Loucy (cell line): ENCODE data around the gene SERP2.

Source experiments
- H2AFZ ChIP-seq: fragments of 200-600 bp; sonication (generic); 2 replicates; pipeline ENCODE4 v1.6.0; 2016; ENCODE audit warnings: antibody characterized with exemption, mild to moderate bottlenecking, low read length, moderate library complexity
- H3F3A ChIP-seq: fragments of 200-600 bp; 2 replicates; pipeline ENCODE4 v1.6.0; 2016; ENCODE audit warnings: antibody characterized with exemption, low read depth, mild to moderate bottlenecking
- H3K27me3 ChIP-seq: fragments of 200-600 bp; sonication (generic); 2 replicates; pipeline ENCODE4 v1.6.1; 2014; ENCODE audit warnings: low read length, mild to moderate bottlenecking; ENCODE audit not compliant: insufficient read depth, poor library complexity, severe bottlenecking
- H3K36me3 ChIP-seq: fragments of 200-600 bp; sonication (generic); 2 replicates; pipeline ENCODE4 v1.6.1; 2016; ENCODE audit warnings: low read length; ENCODE audit not compliant: insufficient read depth
- H3K4me1 ChIP-seq: fragments of 200-600 bp; sonication (generic); 2 replicates; pipeline ENCODE4 v1.5.1; 2014; ENCODE audit warnings: low read length, mild to moderate bottlenecking; ENCODE audit not compliant: insufficient read depth, poor library complexity, severe bottlenecking
- H3K4me2 ChIP-seq: fragments of 200-600 bp; sonication (generic); 2 replicates; pipeline ENCODE4 v1.6.0; 2014; ENCODE audit warnings: antibody characterized with exemption, low read length, low read depth, mild to moderate bottlenecking; ENCODE audit not compliant: poor library complexity, severe bottlenecking
- H3K4me3 ChIP-seq: fragments of 200-600 bp; sonication (generic); 2 replicates; pipeline ENCODE4 v1.5.1; 2014; ENCODE audit warnings: low read length, mild to moderate bottlenecking, mixed read lengths; ENCODE audit not compliant: poor library complexity, severe bottlenecking
- H3K79me2 ChIP-seq: fragments of 200-600 bp; sonication (generic); 2 replicates; pipeline ENCODE4 v1.6.1; 2014; ENCODE audit warnings: low read length; ENCODE audit not compliant: insufficient read depth
- H3K9ac ChIP-seq: fragments of 200-600 bp; sonication (generic); 2 replicates; pipeline ENCODE4 v1.6.0; 2014; ENCODE audit warnings: mild to moderate bottlenecking, low read depth, low read length, moderate library complexity; ENCODE audit not compliant: poor library complexity, severe bottlenecking
- H3K9me2 ChIP-seq: fragments of 200-600 bp; sonication (generic); replicated peaks from 2 replicates; pipeline ENCODE4 v1.6.1; 2016; ENCODE audit warnings: low read depth, low read length, mixed read lengths
- H3K9me3 ChIP-seq: fragments of 200-600 bp; sonication (generic); 2 replicates; pipeline ENCODE4 v1.6.1; 2014; ENCODE audit warnings: mild to moderate bottlenecking, antibody characterized with exemption, low read length, low read depth; ENCODE audit not compliant: insufficient read depth
- H4K20me1 ChIP-seq: fragments of 200-600 bp; sonication (generic); 2 replicates; pipeline ENCODE4 v1.6.0; 2014; ENCODE audit warnings: antibody characterized with exemption, low read length, mild to moderate bottlenecking; ENCODE audit not compliant: insufficient read depth, poor library complexity, severe bottlenecking
- CTCF ChIP-seq: fragments of 200-600 bp; sonication (generic); conservative IDR thresholded peaks from 2 replicates; pipeline ENCODE4 v1.5.1; 2014; ENCODE audit warnings: mild to moderate bottlenecking, antibody characterized with exemption, low read length
- EZH2phosphoT487 ChIP-seq: fragments of 200-600 bp; IDR thresholded peaks from 2 replicates; pipeline ENCODE4 v1.6.1; 2018; ENCODE audit warnings: antibody characterized with exemption, mild to moderate bottlenecking, moderate library complexity, borderline replicate concordance

SERP2 gene

GRCh38 chr13:44364345-44365000 is 9.2 kb upstream of the SERP2 start:
- Histone ChIP-seq H4K20me1 (no peaks in the 10 kb centered on the region), H3K36me3 (no peaks in the 10 kb centered on the region), H2AFZ (no peak overlapping the region), H3K79me2 (no peaks in the 10 kb centered on the region), H3K27me3 (no peaks in the 10 kb centered on the region), H3K9me2 (no peaks in the 10 kb centered on the region), H3K4me1 (peaks cover 36% of the 10 kb centered on the region), H3K9me3 (no peaks in the 10 kb centered on the region), H3K4me3 (no peak overlapping the region), H3K4me2 (no peak overlapping the region), H3K9ac (no peak overlapping the region), H3F3A (no peaks in the 10 kb centered on the region)
- TF ChIP-seq EZH2phosphoT487 (no peak), CTCF (no peak)

GRCh38 chr13:44365008-44365407 is 8.6 kb upstream of the SERP2 start:
- Histone ChIP-seq H3K27me3 (no peaks in the 10 kb centered on the region), H3K9ac (no peak overlapping the region), H3K9me2 (no peaks in the 10 kb centered on the region), H3K36me3 (no peaks in the 10 kb centered on the region), H3K79me2 (no peaks in the 10 kb centered on the region), H4K20me1 (no peaks in the 10 kb centered on the region), H3K9me3 (no peaks in the 10 kb centered on the region), H3K4me2 (no peak overlapping the region), H3F3A (no peaks in the 10 kb centered on the region), H2AFZ (no peak overlapping the region), H3K4me1 (peaks cover 31% of the 10 kb centered on the region), H3K4me3 (no peak overlapping the region)
- no peak for TF ChIP-seq EZH2phosphoT487
- TF ChIP-seq CTCF = no peak

GRCh38 chr13:44365899-44366298 is 7.7 kb upstream of the SERP2 start:
- Histone ChIP-seq H3K9me2 (no peaks in the 10 kb centered on the region), H3K4me2 (no peak overlapping the region), H3K27me3 (no peaks in the 10 kb centered on the region), H2AFZ (no peak overlapping the region), H3F3A (no peaks in the 10 kb centered on the region), H4K20me1 (no peaks in the 10 kb centered on the region), H3K79me2 (no peaks in the 10 kb centered on the region), H3K36me3 (no peaks in the 10 kb centered on the region), H3K4me3 (no peak overlapping the region), H3K9me3 (no peaks in the 10 kb centered on the region), H3K9ac (no peak overlapping the region), H3K4me1 (peaks cover 27% of the 10 kb centered on the region)
- TF ChIP-seq CTCF (no peak), EZH2phosphoT487 (no peak)
